Activated B cell treated with CpG ODN at 0.5 μM for 24 hours (primary cell): Measurements from ENCODE around the gene PPP1CA. TPM values are rescaled to one million over a fixed set of nuclear protein-coding genes. Genes with fewer than 3 reads are reported as not detected.
A peak's percentile ranks its signal among the peaks of the same experiment; 100 is the strongest.

Source experiments
- ATAC-seq: fragments of 200-7000 bp; cut with Tn5 transposase; one replicate; pipeline ENCODE4 v1.10.0; 2021; ENCODE audit warnings: low read depth, mild to moderate bottlenecking, moderate library complexity
- CTCF ChIA-PET: fragments of 350-600 bp; sonication (Branson Sonifier 250); formaldehyde crosslinking; loops from one replicate; lab custom pipeline; 2021; ENCODE audit warnings: antibody characterized with exemption; lab: Charles Lee
- POLR2A ChIA-PET: fragments of 350-600 bp; sonication (Branson Sonifier 250); formaldehyde crosslinking; loops from one replicate; lab custom pipeline; 2021; ENCODE audit warnings: antibody characterized with exemption; lab: Charles Lee
- DNase-seq: peaks from one replicate; pipeline ENCODE4 v3.0.0; 2022
- H3K27ac Mint-ChIP-seq: one replicate; pipeline ENCODE4 v1.8.0; 2020; ENCODE audit warnings: mixed read lengths
- H3K27me3 Mint-ChIP-seq: one replicate; pipeline ENCODE4 v1.8.0; 2021; ENCODE audit warnings: mixed read lengths
- H3K36me3 Mint-ChIP-seq: one replicate; pipeline ENCODE4 v1.8.0; 2021; ENCODE audit warnings: low read depth, mixed read lengths
- H3K4me1 Mint-ChIP-seq: one replicate; pipeline ENCODE4 v1.8.0; 2021; ENCODE audit warnings: mixed read lengths
- H3K4me3 Mint-ChIP-seq: one replicate; pipeline ENCODE4 v1.8.0; 2020; ENCODE audit warnings: mild to moderate bottlenecking, mixed read lengths
- H3K9me3 Mint-ChIP-seq: one replicate; pipeline ENCODE4 v1.8.0; 2020; ENCODE audit warnings: mixed read lengths
- CTCF ChIP-seq: fragments of 200-600 bp; IDR thresholded peaks from one replicate; pipeline ENCODE4 v1.8.0; 2022; ENCODE audit warnings: antibody characterized with exemption, mild to moderate bottlenecking
- intact Hi-C: fragments of 100-400 bp; cut with micrococcal nuclease; formaldehyde crosslinking; loops from one replicate; pipeline ENCODE4 v1.15.1; 2024
- total RNA-seq: library from RNA; stranded (reverse); gene quantifications from 2 replicates; pipeline ENCODE4 v1.2.3, GENCODE V29; 2022

Gene PPP1CA
- total RNA-seq, 1 donor from 2014 or later, result 349 TPM

- H3K4me1 Mint-ChIP-seq, result peaks cover 88% of the 10 kb centered on the region
- CTCF ChIA-PET, result interaction anchor here (0.9 kb wide), 1 partner anchor 15 kb away, joined by 4 read pairs; no protein-coding TSS in a partner anchor
- peak overlapping the region; percentile 94 for H3K27ac Mint-ChIP-seq
Measured at GRCh38 chr11:67445515-67445914, 43.9 kb upstream of the PPP1CA start.

GRCh38 chr11:67442504-67443404, 41.1 kb upstream of the PPP1CA start:
- CTCF ChIA-PET, result interaction anchor here (1.4 to 1.8 kb wide), 2 partner anchors 16 to 26 kb away, joined by 3 to 6 read pairs; partner anchors contain the start of gene TMEM134

More at GRCh38 chr11:67445515-67445914, 43.9 kb upstream of the PPP1CA start:
- no peaks in the 10 kb centered on the region for H3K27me3 Mint-ChIP-seq
- H3K9me3 Mint-ChIP-seq, result no peaks in the 10 kb centered on the region
- intact Hi-C loops, result no loop called here
- POLR2A ChIA-PET, result interaction anchor here (0.6 to 33.4 kb wide), 6 partner anchors 6 to 42 kb away, joined by 3 to 1417 read pairs (median 46); partner anchors contain the start of genes AIP, CABP4, CORO1B and GPR152
- no peak for TF ChIP-seq CTCF
- ATAC-seq (no peak), DNase-seq (no peak)
- no peaks in the 10 kb centered on the region for H3K36me3 Mint-ChIP-seq
- H3K4me3 Mint-ChIP-seq, result peak overlapping the region; percentile 72

GRCh38 chr11:67441731-67442351, 40.2 kb upstream of the PPP1CA start:
- ChIA-PET CTCF (interaction anchor here (1.1 kb wide), 1 partner anchor 40 kb away, joined by 3 read pairs; the partner anchor contains the start of gene PPP1CA), POLR2A (interaction anchor here (0.6 to 26.0 kb wide), 14 partner anchors 9 to 91 kb away, joined by 3 to 1417 read pairs (median 7); partner anchors contain the start of genes AIP, CABP4, CLCF1 and CORO1B)
- Mint-ChIP-seq H3K9me3 (no peaks in the 10 kb centered on the region), H3K27ac (peak overlapping the region; percentile 89), H3K36me3 (peaks cover 12% of the 10 kb centered on the region), H3K27me3 (no peaks in the 10 kb centered on the region), H3K4me1 (peaks cover 84% of the 10 kb centered on the region), H3K4me3 (peak overlapping the region; percentile 77)
- ATAC-seq (no peak), DNase-seq (peak; percentile 31)
- intact Hi-C loops, result loop anchor here (2.0 kb wide), 1 partner anchor 13 kb away; the partner anchor contains the start of gene RPS6KB2
- TF ChIP-seq CTCF, result no peak

More at GRCh38 chr11:67442504-67443404, 41.1 kb upstream of the PPP1CA start:
- intact Hi-C loops, result loop anchor here (1.0 to 2.0 kb wide), 2 partner anchors 14 to 18 kb away; partner anchors contain the start of gene RPS6KB2
- peaks cover 90% of the 10 kb centered on the region for H3K4me1 Mint-ChIP-seq
- peak overlapping the region; percentile 77 for H3K4me3 Mint-ChIP-seq
- no peaks in the 10 kb centered on the region for H3K9me3 Mint-ChIP-seq
- DNase-seq, result peak; percentile 30
- peak overlapping the region; percentile 89 for H3K27ac Mint-ChIP-seq
- POLR2A ChIA-PET, result interaction anchor here (0.6 to 33.4 kb wide), 14 partner anchors 4 to 208 kb away, joined by 3 to 1417 read pairs (median 4); partner anchors contain the start of genes ACY3, AIP, CABP4 and CORO1B
- H3K36me3 Mint-ChIP-seq, result peaks cover 6% of the 10 kb centered on the region
- no peak for TF ChIP-seq CTCF
- no peaks in the 10 kb centered on the region for H3K27me3 Mint-ChIP-seq
- no peak for ATAC-seq

GRCh38 chr11:67441098-67441563, 39.5 kb upstream of the PPP1CA start:
- Mint-ChIP-seq H3K27me3 (no peaks in the 10 kb centered on the region), H3K36me3 (peaks cover 19% of the 10 kb centered on the region), H3K9me3 (no peaks in the 10 kb centered on the region), H3K4me1 (peaks cover 83% of the 10 kb centered on the region), H3K27ac (peak overlapping the region; percentile 88), H3K4me3 (peak overlapping the region; percentile 13)
- intact Hi-C loops, result no loop called here
- ChIA-PET POLR2A (interaction anchor here (0.6 to 26.0 kb wide), 16 partner anchors 9 to 90 kb away, joined by 3 to 1417 read pairs (median 6); partner anchors contain the start of genes AIP, CABP4, CLCF1 and CORO1B), CTCF (interaction anchor here (1.1 kb wide), 1 partner anchor 39 kb away, joined by 3 read pairs; the partner anchor contains the start of gene PPP1CA)
- no peak for TF ChIP-seq CTCF
- ATAC-seq (no peak), DNase-seq (peak; percentile 39)
